ENCODE measurements around the gene ATP5F1B.

DNA sequence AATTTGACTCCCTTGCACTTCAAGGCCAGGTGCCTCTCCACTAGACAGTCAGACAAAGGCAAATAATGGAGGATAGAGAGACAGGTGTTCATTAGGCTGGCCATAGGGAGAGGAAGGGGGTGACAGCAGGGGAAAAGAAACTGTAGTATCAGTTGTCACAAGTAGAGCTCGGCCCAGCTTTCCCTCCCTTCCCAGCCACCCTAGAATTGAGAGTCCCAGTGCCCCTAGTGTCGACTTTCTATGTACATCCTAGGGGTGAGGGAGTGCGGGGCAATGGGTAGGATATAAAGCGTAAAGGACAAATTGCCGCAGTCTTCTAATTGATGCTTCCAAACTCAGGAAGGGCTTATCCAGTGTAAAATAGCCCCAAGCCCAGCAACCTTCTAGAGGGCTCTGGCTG, 54.7 kb downstream of the ATP5F1B start:
- TF ChIP-seq, protein P1, sequence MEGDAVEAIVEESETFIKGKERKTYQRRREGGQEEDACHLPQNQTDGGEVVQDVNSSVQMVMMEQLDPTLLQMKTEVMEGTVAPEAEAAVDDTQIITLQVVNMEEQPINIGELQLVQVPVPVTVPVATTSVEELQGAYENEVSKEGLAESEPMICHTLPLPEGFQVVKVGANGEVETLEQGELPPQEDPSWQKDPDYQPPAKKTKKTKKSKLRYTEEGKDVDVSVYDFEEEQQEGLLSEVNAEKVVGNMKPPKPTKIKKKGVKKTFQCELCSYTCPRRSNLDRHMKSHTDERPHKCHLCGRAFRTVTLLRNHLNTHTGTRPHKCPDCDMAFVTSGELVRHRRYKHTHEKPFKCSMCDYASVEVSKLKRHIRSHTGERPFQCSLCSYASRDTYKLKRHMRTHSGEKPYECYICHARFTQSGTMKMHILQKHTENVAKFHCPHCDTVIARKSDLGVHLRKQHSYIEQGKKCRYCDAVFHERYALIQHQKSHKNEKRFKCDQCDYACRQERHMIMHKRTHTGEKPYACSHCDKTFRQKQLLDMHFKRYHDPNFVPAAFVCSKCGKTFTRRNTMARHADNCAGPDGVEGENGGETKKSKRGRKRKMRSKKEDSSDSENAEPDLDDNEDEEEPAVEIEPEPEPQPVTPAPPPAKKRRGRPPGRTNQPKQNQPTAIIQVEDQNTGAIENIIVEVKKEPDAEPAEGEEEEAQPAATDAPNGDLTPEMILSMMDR (IDR thresholded peaks at IDR 0.05), result no peak
- TF ChIP-seq TCF7L2 (IDR thresholded peaks at IDR 0.05; ENCODE audit: low read depth, low read length), result no peak
- no peak for TF ChIP-seq POLR2AphosphoS5 (IDR thresholded peaks at IDR 0.05; ENCODE audit: low read depth, low read length)
- no peak for TF ChIP-seq SIN3A (IDR thresholded peaks at IDR 0.05; ENCODE audit: borderline replicate concordance, insufficient read depth, low read depth, low read length)
- TF ChIP-seq, protein P2, sequence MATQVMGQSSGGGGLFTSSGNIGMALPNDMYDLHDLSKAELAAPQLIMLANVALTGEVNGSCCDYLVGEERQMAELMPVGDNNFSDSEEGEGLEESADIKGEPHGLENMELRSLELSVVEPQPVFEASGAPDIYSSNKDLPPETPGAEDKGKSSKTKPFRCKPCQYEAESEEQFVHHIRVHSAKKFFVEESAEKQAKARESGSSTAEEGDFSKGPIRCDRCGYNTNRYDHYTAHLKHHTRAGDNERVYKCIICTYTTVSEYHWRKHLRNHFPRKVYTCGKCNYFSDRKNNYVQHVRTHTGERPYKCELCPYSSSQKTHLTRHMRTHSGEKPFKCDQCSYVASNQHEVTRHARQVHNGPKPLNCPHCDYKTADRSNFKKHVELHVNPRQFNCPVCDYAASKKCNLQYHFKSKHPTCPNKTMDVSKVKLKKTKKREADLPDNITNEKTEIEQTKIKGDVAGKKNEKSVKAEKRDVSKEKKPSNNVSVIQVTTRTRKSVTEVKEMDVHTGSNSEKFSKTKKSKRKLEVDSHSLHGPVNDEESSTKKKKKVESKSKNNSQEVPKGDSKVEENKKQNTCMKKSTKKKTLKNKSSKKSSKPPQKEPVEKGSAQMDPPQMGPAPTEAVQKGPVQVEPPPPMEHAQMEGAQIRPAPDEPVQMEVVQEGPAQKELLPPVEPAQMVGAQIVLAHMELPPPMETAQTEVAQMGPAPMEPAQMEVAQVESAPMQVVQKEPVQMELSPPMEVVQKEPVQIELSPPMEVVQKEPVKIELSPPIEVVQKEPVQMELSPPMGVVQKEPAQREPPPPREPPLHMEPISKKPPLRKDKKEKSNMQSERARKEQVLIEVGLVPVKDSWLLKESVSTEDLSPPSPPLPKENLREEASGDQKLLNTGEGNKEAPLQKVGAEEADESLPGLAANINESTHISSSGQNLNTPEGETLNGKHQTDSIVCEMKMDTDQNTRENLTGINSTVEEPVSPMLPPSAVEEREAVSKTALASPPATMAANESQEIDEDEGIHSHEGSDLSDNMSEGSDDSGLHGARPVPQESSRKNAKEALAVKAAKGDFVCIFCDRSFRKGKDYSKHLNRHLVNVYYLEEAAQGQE (IDR thresholded peaks at IDR 0.05; ENCODE audit: insufficient read depth in 1 of 2, low read depth in 2 of 2, low read length in 1 of 2), result no peak
